GM12878 (cell line): ENCODE measurements around the gene FSIP1. TPM values are rescaled to one million over a fixed set of nuclear protein-coding genes. Genes with fewer than 3 reads are reported as not detected.

Experiments
- ATAC-seq: fragments of 200-7000 bp; cut with Tn5 transposase; 3 replicates; pipeline ENCODE4 v1.9.1; 2020; ENCODE audit warnings: mild to moderate bottlenecking, moderate library complexity
- BruUV-seq: library from RNA; stranded (reverse); fragments of 400-500 nt; replicated peaks from 2 replicates; lab custom pipeline; 2021; lab: Mats Ljungman, UMichigan
- CTCF ChIA-PET: fragments of 300-600 bp; sonication (Branson Sonifier 250); formaldehyde crosslinking; extraction: SDS; loops from one replicate; lab custom pipeline; 2021; ENCODE audit warnings: inconsistent platforms; lab: Yijun Ruan, JAX
- POLR2A ChIA-PET: fragments of 350-600 bp; formaldehyde crosslinking; extraction: SDS; loops from one replicate; lab custom pipeline; 2021; ENCODE audit warnings: inconsistent platforms; lab: Charles Lee
- RAD21 ChIA-PET: fragments of 300-600 bp; sonication (Branson Sonifier 250); formaldehyde crosslinking; loops from one replicate; lab custom pipeline; 2023; ENCODE audit warnings: antibody characterized with exemption; ENCODE audit not compliant: unreplicated experiment; lab: Charles Lee
- SMC1A ChIA-PET: fragments of 300-600 bp; sonication (Branson Sonifier 250); formaldehyde crosslinking; loops from one replicate; lab custom pipeline; 2023; ENCODE audit not compliant: unreplicated experiment, uncharacterized antibody; lab: Charles Lee
- DNase-seq: peaks from one replicate; pipeline ENCODE4 v3.0.0-alpha.2; 2011; ENCODE audit warnings: low read depth, low spot score
- FAIRE-seq: peaks from 3 replicates; lab custom pipeline; 2011; peaks lifted over from hg19 to GRCh38; lab: Jason Lieb, UNC
- H2AFZ ChIP-seq: 2 replicates; pipeline ENCODE4 v1.6.0; 2011; ENCODE audit warnings: low read depth, low read length, control low read depth; ENCODE audit not compliant: control insufficient read depth
- H3K27ac ChIP-seq: 2 replicates; pipeline ENCODE4 v1.5.1; 2011; ENCODE audit warnings: control low read depth; ENCODE audit not compliant: control insufficient read depth, insufficient read depth
- H3K27me3 ChIP-seq, 2 experiments: replicated peaks in 1 of 2; 2 replicates each; pipeline versions ENCODE4 v1.6.0 to v1.6.1; 2011; ENCODE audit warnings: low read length in 1 of 2; ENCODE audit not compliant: control insufficient read depth in 2 of 2, insufficient read depth in 2 of 2
- H3K36me3 ChIP-seq, 2 experiments: 2 replicates each; pipeline ENCODE4 v1.5.1; 2011; ENCODE audit warnings: low read length in 1 of 2; ENCODE audit not compliant: control insufficient read depth in 2 of 2, insufficient read depth in 2 of 2
- H3K4me1 ChIP-seq: 2 replicates; pipeline ENCODE4 v1.6.1; 2011; ENCODE audit warnings: mild to moderate bottlenecking, low read length, moderate library complexity, mixed read lengths; ENCODE audit not compliant: control insufficient read depth, insufficient read depth
- H3K4me2 ChIP-seq: 2 replicates; pipeline ENCODE4 v1.6.0; 2011; ENCODE audit warnings: control low read depth; ENCODE audit not compliant: control insufficient read depth, insufficient read depth
- H3K4me3 ChIP-seq: fragments of 200-600 bp; sonication (generic); 2 replicates; pipeline ENCODE4 v1.5.1; 2016
- H3K79me2 ChIP-seq: 2 replicates; pipeline ENCODE4 v1.6.0; 2011; ENCODE audit warnings: low read length; ENCODE audit not compliant: control insufficient read depth, insufficient read depth
- H3K9ac ChIP-seq: 2 replicates; pipeline ENCODE4 v1.8.0; 2011; ENCODE audit warnings: low read length, control low read depth, mixed read lengths; ENCODE audit not compliant: control insufficient read depth, insufficient read depth
- H3K9me3 ChIP-seq: replicated peaks from 3 replicates; pipeline ENCODE4 v1.5.1; 2011; ENCODE audit warnings: mild to moderate bottlenecking, low read length; ENCODE audit not compliant: control insufficient read depth, insufficient read depth
- H4K20me1 ChIP-seq: 2 replicates; pipeline ENCODE4 v1.6.0; 2011; ENCODE audit not compliant: control insufficient read depth, insufficient read depth
- JUNB ChIP-seq: IDR thresholded peaks from 2 replicates; pipeline ENCODE4 v1.6.1; 2016; ENCODE audit warnings: antibody characterized with exemption, mild to moderate bottlenecking
- MEF2B ChIP-seq: fragments of 450-650 bp; IDR thresholded peaks from 2 replicates; pipeline ENCODE4 v1.6.1; 2018; ENCODE audit warnings: mild to moderate bottlenecking, moderate library complexity; ENCODE audit not compliant: partially characterized antibody, poor library complexity, severe bottlenecking
- MXI1 ChIP-seq: fragments of 150-350 bp; IDR thresholded peaks from 2 replicates; pipeline ENCODE4 v1.6.1; 2011; ENCODE audit warnings: low read depth, mild to moderate bottlenecking, inconsistent platforms, low read length, improper control_type of control experiment
- MYC ChIP-seq: IDR thresholded peaks from 2 replicates; pipeline ENCODE4 v1.6.1; 2011; ENCODE audit warnings: mild to moderate bottlenecking, low read length, moderate library complexity, inconsistent platforms; ENCODE audit not compliant: insufficient read depth, insufficient replicate concordance, insufficient read length, severe bottlenecking
- NFYA ChIP-seq: IDR thresholded peaks from 2 replicates; pipeline ENCODE4 v1.6.1; 2011; ENCODE audit warnings: low read depth, mild to moderate bottlenecking, low read length, improper control_type of control experiment, borderline replicate concordance
- SP1 ChIP-seq: IDR thresholded peaks from one replicate; pipeline ENCODE4 v1.6.1; 2011; ENCODE audit warnings: low read depth, low read length
- WGBS: methylation state at CpG from one replicate; pipeline ENCODE4 v1.1.6; 2016; ENCODE audit warnings: low lambda C conversion rate; ENCODE audit not compliant: insufficient replicate concordance, insufficient coverage; ENCODE audit errors: missing lambda C conversion rate; 5-methylcytosine and 5-hydroxymethylcytosine counted together
- in situ Hi-C: fragments of 300-500 bp; cut with MboI; formaldehyde crosslinking; loops from 9 replicates; pipeline ENCODE4 v1.14.3; 2018; ENCODE audit warnings: mixed read lengths
- intact Hi-C: fragments of 100-400 bp; cut with micrococcal nuclease; formaldehyde crosslinking; loops from one replicate; pipeline ENCODE4 v1.14.2; 2022; ENCODE audit not compliant: unreplicated experiment
- polyA plus RNA-seq, 11 experiments: library from polyadenylated mRNA; depleted of rRNA in 4 of 11; unstranded in 6 of 11; stranded (reverse) in 5 of 11; fragments of >200 nt; fragmentation: Nextera tagmentation in 4 of 11; fragmentation: Illumina TruSeq in 1 of 11; extraction: Ambion mirVana in 4 of 11; extraction: Trizol in 1 of 11; gene quantifications; 1 replicate in 1 of 11; 2 replicates in 10 of 11; pipeline versions ENCODE4 v1.2.1 to v1.2.3, GENCODE V29; 2011 to 2016; ENCODE audit warnings: inconsistent platforms in 2 of 11, missing spikeins in 2 of 11, low read depth in 1 of 11
- total RNA-seq, 4 experiments: library from RNA; depleted of rRNA in 3 of 4; stranded (reverse); fragments of >200 nt in 3 of 4; fragmentation: Illumina TruSeq in 1 of 4; extraction: Trizol in 1 of 4; gene quantifications; 2 replicates each; pipeline versions ENCODE4 v1.2.1 to v1.2.3, GENCODE V29; 2013 to 2021
- TF ChIP-seq, protein P1 (sequence below), 3 experiments: IDR thresholded peaks in 2 of 3; conservative IDR thresholded peaks in 1 of 3; 2 replicates each; pipeline ENCODE4 v1.5.1; 2011; ENCODE audit warnings: low read depth in 3 of 3, low read length in 3 of 3, mild to moderate bottlenecking in 3 of 3, control low read depth in 2 of 3, moderate library complexity in 2 of 3, inconsistent platforms in 1 of 3, mixed read lengths in 1 of 3; ENCODE audit not compliant: control insufficient read depth in 2 of 3, insufficient read depth in 1 of 3; ENCODE audit errors: extremely low read depth in 1 of 3
- TF ChIP-seq, protein P2 (sequence below): fragments of 450-650 bp; IDR thresholded peaks from 2 replicates; pipeline ENCODE4 v1.6.1; 2017; ENCODE audit warnings: antibody characterized with exemption, mild to moderate bottlenecking, moderate library complexity
- TF ChIP-seq, protein P3 (sequence below): fragments of 450-650 bp; conservative IDR thresholded peaks from 2 replicates; pipeline ENCODE4 v1.6.1; 2017; ENCODE audit warnings: mild to moderate bottlenecking, moderate library complexity

The FSIP1 gene
- total and polyA plus RNA-seq, 10 of the 15 experiments (the other 5 are each of a cell fraction or from before 2014, with no cell fraction given), result 0.15 to 0.67 (median 0.35) TPM

DNA sequence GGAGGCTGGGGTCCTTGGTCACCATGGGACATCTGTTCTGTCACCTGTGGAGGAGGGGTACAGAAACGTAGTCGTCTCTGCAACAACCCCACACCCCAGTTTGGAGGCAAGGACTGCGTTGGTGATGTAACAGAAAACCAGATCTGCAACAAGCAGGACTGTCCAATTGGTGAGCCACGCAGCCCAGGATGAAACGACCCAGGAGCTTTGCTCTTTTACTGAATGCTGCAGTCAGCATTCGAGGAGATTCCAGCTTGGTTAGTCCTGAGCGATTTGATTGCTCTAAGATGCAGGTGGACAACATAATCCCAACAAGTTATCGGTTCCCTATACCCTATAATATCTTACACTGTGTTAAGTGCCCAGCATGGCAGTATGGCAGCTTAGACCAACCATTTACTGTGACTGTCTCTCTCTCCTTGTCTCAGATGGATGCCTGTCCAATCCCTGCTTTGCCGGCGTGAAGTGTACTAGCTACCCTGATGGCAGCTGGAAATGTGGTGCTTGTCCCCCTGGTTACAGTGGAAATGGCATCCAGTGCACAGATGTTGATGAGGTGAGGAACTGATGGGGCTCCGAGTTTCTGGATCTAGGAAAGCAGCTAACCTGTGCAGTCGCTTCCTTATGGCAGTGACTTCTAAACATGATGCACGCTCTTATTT, 194.0 kb downstream of the FSIP1 start (continued):
- TF ChIP-seq MYC (no peak), NFYA (no peak)

DNA sequence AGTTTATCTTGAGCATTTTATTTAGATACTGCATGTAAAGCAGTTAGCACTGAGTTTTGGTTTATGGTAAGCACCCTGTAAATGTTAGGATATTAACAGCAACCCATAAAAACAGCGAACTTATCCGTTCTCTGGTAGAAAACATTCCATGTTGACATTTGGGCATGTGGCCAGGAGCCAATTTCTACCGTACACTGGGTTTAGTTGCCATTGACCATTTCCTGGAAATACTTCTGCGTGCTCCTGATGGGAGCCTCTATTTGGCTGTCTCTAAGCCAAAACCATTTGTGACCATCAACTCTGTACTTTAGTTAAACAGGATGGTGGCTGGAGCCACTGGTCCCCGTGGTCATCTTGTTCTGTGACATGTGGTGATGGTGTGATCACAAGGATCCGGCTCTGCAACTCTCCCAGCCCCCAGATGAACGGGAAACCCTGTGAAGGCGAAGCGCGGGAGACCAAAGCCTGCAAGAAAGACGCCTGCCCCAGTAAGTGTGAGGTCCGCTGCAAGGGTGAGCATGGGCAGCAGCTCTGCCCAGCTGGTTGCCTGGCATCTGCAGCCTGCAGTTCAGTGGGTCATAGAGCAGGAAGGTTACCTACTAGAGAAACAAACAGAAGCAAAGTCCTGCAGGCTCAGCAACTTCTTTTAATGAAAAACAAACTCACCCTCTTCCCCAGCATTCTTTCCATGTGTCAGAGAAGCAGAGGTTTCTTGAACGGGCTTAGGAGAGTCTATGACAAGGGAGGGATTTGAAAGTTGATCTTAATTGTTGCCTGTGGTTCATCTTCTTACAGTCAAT, 194.7 kb downstream of the FSIP1 start:
- Histone ChIP-seq H3K27ac (no peak overlapping the region), H3K4me2 (no peak overlapping the region), H3K9me3 (no peaks in the 10 kb centered on the region), H2AFZ (no peak overlapping the region), H3K27me3 (no peaks in the 10 kb centered on the region; a peak in 1 of 4 replicates), H3K4me1 (no peaks in the 10 kb centered on the region), H3K36me3 (no peaks in the 10 kb centered on the region), H3K9ac (no peak overlapping the region), H3K4me3 (no peak overlapping the region), H4K20me1 (no peaks in the 10 kb centered on the region), H3K79me2 (no peaks in the 10 kb centered on the region)
- 29% methylated on average over 13 of the region's 13 CpGs for WGBS
- no TSS peak for BruUV-seq
- ChIA-PET CTCF (interaction anchor here (0.6 to 8.5 kb wide), 3 partner anchors 20 to 430 kb away, joined by 3 to 68 read pairs (median 4); no protein-coding TSS in a partner anchor), POLR2A (no interaction called here), RAD21 (interaction anchor here (2.9 kb wide), 1 partner anchor 170 kb away, joined by 23 read pairs; no protein-coding TSS in a partner anchor), SMC1A (interaction anchor here (2.7 kb wide), 1 partner anchor 169 kb away, joined by 27 read pairs; no protein-coding TSS in a partner anchor)
- ATAC-seq (no peak), FAIRE-seq (no peak), DNase-seq (no peak)
- in situ Hi-C loops (loop anchor here (25.0 kb wide), 1 partner anchor 776 kb away; no protein-coding TSS in a partner anchor), intact Hi-C loops (no loop called here)
- TF ChIP-seq MXI1 (no peak), SP1 (no peak), JUNB (no peak), MEF2B (no peak)
- TF ChIP-seq, protein P1, sequence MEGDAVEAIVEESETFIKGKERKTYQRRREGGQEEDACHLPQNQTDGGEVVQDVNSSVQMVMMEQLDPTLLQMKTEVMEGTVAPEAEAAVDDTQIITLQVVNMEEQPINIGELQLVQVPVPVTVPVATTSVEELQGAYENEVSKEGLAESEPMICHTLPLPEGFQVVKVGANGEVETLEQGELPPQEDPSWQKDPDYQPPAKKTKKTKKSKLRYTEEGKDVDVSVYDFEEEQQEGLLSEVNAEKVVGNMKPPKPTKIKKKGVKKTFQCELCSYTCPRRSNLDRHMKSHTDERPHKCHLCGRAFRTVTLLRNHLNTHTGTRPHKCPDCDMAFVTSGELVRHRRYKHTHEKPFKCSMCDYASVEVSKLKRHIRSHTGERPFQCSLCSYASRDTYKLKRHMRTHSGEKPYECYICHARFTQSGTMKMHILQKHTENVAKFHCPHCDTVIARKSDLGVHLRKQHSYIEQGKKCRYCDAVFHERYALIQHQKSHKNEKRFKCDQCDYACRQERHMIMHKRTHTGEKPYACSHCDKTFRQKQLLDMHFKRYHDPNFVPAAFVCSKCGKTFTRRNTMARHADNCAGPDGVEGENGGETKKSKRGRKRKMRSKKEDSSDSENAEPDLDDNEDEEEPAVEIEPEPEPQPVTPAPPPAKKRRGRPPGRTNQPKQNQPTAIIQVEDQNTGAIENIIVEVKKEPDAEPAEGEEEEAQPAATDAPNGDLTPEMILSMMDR (IDR thresholded peaks at IDR 0.05 in 2 of 3, conservative IDR thresholded peaks at IDR 0.05 in 1 of 3; ENCODE audit: control insufficient read depth in 2 of 3, extremely low read depth in 1 of 3, insufficient read depth in 1 of 3, low read depth in 3 of 3, low read length in 3 of 3), result no peak
- TF ChIP-seq, protein P2, sequence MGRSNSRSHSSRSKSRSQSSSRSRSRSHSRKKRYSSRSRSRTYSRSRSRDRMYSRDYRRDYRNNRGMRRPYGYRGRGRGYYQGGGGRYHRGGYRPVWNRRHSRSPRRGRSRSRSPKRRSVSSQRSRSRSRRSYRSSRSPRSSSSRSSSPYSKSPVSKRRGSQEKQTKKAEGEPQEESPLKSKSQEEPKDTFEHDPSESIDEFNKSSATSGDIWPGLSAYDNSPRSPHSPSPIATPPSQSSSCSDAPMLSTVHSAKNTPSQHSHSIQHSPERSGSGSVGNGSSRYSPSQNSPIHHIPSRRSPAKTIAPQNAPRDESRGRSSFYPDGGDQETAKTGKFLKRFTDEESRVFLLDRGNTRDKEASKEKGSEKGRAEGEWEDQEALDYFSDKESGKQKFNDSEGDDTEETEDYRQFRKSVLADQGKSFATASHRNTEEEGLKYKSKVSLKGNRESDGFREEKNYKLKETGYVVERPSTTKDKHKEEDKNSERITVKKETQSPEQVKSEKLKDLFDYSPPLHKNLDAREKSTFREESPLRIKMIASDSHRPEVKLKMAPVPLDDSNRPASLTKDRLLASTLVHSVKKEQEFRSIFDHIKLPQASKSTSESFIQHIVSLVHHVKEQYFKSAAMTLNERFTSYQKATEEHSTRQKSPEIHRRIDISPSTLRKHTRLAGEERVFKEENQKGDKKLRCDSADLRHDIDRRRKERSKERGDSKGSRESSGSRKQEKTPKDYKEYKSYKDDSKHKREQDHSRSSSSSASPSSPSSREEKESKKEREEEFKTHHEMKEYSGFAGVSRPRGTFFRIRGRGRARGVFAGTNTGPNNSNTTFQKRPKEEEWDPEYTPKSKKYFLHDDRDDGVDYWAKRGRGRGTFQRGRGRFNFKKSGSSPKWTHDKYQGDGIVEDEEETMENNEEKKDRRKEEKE, result no peak
- TF ChIP-seq, protein P3, sequence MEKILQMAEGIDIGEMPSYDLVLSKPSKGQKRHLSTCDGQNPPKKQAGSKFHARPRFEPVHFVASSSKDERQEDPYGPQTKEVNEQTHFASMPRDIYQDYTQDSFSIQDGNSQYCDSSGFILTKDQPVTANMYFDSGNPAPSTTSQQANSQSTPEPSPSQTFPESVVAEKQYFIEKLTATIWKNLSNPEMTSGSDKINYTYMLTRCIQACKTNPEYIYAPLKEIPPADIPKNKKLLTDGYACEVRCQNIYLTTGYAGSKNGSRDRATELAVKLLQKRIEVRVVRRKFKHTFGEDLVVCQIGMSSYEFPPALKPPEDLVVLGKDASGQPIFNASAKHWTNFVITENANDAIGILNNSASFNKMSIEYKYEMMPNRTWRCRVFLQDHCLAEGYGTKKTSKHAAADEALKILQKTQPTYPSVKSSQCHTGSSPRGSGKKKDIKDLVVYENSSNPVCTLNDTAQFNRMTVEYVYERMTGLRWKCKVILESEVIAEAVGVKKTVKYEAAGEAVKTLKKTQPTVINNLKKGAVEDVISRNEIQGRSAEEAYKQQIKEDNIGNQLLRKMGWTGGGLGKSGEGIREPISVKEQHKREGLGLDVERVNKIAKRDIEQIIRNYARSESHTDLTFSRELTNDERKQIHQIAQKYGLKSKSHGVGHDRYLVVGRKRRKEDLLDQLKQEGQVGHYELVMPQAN, result no peak
